NCI-H2081 treated with DMSO at 0.1 percent for 48 hours (cell line): ENCODE results near the gene CUL1.
"Not testable (repeated sequence)": the region's sequence is repeated elsewhere in the genome, so short reads cannot be mapped to it uniquely, and the experiment has no call there.

ENCODE experiments used
- DNase-seq: peaks from one replicate; lab custom pipeline; 2025; lab: John Stamatoyannopoulos, UW

Gene CUL1

GRCh38 chr7:148697256-148698006 is 1.3 kb upstream of the CUL1 start:
- DNase-seq = no peak

- DNase-seq = no peak
Measured at GRCh38 chr7:148698007-148698396, 701 bp upstream of the CUL1 start.

GRCh38 chr7:148699024-148699781 is 500 bp downstream of the CUL1 start:
- no peak for DNase-seq

GRCh38 chr7:148699782-148700629 is 1.3 kb downstream of the CUL1 start:
- DNase-seq = no peak

GRCh38 chr7:148700661-148701064 is 2.0 kb downstream of the CUL1 start:
- DNase-seq = no peak

- DNase-seq = no peak
Measured at GRCh38 chr7:148701414-148701813, 2.7 kb downstream of the CUL1 start.

- DNase-seq = no peak
Measured at GRCh38 chr7:148702876-148703670, 4.4 kb downstream of the CUL1 start.

GRCh38 chr7:148703671-148703962 is 4.9 kb downstream of the CUL1 start:
- DNase-seq = not testable (repeated sequence)

- DNase-seq = no peak
Measured at GRCh38 chr7:148704189-148704588, 5.5 kb downstream of the CUL1 start.

GRCh38 chr7:148704970-148705369 is 6.3 kb downstream of the CUL1 start:
- no peak for DNase-seq

- DNase-seq = no peak
Measured at GRCh38 chr7:148706368-148706767, 7.7 kb downstream of the CUL1 start.

- DNase-seq = no peak
Measured at GRCh38 chr7:148708026-148708885, 9.6 kb downstream of the CUL1 start.

GRCh38 chr7:148709014-148709413 is 10.3 kb downstream of the CUL1 start:
- DNase-seq = no peak

- DNase-seq = not testable (repeated sequence)
Measured at GRCh38 chr7:148710426-148710825, 11.7 kb downstream of the CUL1 start.

- no peak for DNase-seq
Measured at GRCh38 chr7:148711191-148712102, 12.7 kb downstream of the CUL1 start.

- no peak for DNase-seq
Measured at GRCh38 chr7:148712678-148713329, 14.1 kb downstream of the CUL1 start.

- no peak for DNase-seq
Measured at GRCh38 chr7:148714498-148714897, 15.8 kb downstream of the CUL1 start.

- DNase-seq = no peak
Measured at GRCh38 chr7:148715027-148715426, 16.3 kb downstream of the CUL1 start.

GRCh38 chr7:148717266-148717793 is 18.6 kb downstream of the CUL1 start:
- DNase-seq = no peak
